ENCODE measurements around the gene AFF2.

- TF ChIP-seq POLR2AphosphoS5 (IDR thresholded peaks at IDR 0.05; ENCODE audit: low read depth, low read length) (no peak), POLR2A (IDR thresholded peaks at IDR 0.05; ENCODE audit: low read depth, low read length) (no peak)
These were observed 112.0 kb downstream of the AFF2 start for GRCh38 chrX:148612431-148612830.

Data from GM12892 (cell line).